Measurements from ENCODE around the gene FTO.

The FTO gene

DNA sequence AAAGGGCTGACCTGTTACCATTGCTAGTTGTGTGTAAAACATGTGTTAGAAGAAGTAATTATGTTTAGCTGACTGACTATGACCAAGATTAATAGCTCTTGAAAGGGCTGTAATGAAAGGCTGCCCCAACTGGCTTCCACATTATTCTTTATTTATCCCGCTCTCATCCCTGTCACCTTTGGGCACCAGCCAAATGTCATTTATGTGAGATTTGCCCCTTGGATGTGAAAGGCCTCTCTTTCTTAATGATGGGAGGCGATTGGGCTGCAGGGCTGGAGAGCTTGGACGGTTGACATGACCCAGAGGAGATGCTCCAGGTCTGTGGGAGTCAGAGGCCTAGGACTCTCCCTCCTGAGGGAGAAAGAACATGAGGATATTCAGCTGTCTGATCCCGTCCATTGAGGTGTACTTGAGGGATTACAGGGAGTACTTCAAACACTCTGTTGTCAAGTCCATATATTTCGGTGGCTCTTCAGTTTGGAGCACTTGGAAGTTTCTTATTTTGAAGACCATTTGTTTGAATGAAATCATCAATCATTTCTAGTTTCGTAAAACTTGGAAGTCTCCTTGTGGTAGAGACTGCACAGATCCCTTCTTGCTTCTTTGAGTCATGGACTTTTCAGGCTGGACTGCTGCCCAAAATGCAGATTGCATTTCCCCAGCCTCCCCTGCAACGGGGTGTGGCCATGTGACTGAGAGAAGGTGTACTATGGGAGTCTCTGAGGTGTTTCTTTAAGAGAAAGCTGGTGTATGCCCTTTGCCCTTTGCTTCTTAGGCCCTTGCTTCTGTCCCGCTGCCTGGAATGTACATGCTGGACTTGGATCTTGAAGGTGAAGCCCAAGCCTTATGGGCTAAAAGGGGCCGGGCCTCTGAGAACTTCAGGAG lies 51.3 kb downstream of the FTO start:
- no peak for DNase-seq (ENCODE audit: low spot score)

DNA sequence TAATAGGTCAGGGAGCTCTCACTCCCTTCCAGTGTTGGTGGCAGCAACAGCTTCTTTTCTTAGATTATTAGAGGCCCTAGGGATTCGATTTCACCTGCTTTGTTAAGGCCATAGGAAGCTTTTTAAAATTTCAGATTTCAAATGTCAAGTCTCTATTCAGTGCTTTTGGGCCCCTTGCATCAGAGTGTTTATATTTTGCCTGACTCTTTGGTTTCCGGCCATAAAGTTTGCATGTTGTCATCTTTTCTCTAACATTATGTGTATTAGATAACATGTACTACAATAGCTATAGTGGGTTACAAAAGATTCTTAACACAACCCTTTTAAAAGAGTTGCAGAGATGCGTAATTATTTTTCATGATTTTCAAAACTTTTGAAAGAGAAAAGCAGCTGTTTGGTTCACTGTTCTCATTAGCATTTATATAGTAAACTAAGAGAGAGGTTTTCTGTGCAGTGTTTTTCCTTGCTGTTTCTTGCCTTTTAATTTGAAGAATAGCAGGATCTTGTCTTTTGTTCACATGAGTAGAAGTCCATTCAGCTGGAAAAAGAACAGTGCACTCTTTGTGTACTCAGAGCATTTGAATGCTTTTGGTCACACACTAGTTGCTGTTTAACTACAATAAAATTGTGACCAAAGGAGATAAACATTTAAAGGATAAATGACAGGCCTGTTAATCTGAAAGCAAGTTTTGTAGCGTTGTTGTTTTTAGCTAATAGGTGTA lies 52.5 kb downstream of the FTO start:
- DNase-seq (ENCODE audit: low spot score): no peak

DNA sequence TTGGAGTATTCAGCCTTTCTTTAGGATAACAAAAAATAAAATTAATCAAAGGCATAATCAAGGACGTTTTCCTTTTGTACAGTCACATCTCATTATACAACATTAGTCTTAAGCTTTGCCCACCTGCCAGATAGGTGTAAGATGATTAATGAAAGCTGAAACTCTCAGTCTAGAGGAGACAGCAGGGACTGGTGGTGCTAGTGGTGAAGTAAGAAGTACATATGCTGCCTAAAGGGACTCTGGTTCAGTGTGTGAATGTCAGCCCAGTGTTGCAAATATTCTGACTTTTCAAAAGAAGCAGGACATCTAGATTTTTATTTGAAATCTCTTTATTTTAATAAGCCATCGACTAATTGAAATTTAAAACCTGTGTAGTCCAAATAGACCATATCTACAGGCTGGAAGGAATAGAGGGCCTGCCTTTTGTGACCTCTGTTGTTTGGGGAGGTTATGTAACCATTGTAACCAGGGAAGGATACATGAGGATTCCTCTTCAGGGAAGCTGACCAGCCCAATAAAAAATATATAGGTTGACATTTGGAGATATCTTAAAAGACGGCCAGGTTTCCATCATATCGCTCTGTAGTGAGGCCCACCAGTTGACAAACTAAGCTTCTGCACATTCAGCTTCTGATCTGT lies 54.1 kb downstream of the FTO start:
- DNase-seq (ENCODE audit: low spot score): no peak

DNA sequence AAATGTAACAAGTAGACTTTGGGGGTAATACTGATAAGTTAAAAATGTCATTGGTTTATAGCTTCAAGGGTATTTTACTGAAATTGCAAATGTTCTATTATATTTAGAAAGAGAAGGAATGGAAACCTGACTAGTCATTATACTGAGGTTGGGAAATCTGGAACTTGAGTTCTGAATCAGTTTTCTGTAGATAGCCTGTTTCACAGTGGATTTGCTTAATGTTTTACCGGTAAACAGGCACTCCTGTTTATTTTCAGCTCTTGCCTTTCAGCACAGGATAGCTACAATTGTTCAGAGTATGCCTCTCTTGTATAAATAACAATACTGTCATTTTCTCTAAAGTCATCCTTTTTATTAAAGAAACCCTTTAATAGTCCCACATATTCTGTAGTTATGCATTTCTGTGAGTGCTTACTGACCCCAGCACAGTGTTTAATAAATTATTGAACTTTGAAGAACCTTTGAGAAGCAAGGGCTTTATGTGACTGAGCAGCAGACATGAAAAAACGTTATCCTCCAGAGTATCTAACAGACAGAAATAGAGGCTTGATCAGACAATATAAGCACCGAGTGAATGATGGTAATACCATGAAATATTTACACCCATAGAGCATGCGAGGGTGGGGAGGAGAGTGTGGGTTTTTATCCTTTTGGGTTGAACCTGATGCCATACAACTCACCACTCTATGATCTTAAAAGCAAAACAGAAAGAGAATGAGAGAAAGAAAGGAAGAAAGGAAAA lies 58.2 kb downstream of the FTO start:
- DNase-seq (ENCODE audit: low spot score): no peak

DNA sequence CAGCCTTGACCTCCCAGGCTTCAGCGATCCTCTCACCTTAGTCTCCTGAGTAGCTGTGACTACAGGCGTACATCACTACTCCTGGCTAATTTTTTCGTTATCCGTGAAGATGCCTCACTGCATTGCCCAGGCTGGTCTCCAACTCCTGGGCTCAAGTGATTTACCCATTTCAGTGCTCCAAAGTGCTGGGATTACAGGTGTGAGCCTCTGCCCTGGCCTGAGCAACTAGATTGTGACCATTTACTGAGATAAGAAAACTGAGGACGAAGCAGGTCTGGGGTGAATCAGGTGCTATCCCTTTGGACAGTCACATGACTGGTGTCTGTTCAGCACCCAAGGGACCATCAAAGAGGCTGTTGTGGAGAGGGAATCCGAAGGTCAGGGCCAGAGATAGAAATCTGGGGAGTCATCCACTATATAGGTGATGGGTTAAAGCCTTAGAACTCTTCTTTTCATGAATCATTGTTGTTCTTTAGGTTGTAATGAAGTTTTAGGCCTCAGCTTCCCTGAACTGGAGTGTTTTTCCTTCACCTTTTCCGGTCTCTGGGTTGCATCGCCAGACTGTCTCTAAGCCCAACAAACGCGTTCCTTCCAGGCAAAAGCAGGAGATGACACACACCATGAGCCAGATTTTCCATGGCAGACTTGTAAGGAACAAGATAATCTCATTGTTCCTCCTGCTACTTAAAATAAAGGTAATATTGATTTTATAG lies 62.5 kb downstream of the FTO start:
- DNase-seq (ENCODE audit: low spot score): no peak

DNA sequence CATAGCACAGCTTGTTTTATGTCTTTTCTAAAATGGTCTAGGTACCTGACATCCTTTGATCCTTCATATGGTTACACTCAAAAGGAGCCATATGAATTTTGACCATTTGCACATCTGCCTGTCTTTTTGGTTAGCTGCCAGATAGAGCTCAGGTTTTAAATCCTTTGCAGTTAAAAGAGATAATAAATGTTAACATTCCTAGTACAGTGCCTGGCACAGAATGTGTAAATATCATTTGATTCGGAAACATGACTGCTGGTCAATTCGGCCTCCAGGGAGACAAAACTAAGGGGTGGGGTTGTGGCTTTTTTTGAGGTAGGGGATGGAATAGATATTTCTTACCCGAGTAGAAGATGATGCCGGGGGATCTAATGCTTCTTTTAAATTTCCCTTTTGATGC lies 64.2 kb downstream of the FTO start:
- no peak for DNase-seq (ENCODE audit: low spot score)

DNA sequence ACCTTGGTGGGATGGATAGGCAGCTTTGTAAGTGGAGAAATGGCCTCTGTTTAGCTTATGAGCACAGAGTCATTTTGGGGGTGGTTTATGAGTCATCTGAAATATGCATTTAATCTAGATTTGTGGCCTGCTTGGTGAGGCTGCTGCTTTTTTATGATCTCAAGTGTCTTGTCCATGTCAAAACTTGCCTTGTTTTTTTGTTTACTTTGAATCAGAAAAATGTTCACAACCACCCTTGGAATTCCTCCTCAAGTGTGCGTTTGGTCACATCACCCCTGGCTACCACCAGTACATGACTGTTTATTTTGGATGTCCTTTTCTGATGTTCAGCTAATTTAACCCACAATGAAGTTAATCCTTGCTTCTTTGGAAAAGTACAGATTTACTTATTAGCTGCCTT lies 64.6 kb downstream of the FTO start:
- peak; percentile 84 for DNase-seq (ENCODE audit: low spot score)

DNA sequence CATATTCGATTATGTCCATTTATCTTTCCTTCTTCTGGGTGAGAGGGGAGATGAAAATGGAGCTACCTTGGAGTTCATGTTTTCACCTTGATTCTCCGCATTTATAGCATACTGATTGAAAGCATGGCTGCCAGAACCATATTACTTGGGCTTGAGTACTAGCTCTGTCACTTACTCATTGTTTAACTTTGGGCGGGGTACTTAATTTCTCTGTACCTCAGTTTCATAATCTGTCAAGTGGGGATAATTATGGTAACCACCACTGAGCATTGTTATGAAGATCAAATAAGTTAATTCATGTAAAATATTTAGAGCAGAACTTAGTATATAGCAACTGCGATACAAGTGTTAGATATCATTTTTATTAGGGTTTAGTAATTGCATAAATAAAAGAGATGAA lies 65.2 kb downstream of the FTO start:
- no peak for DNase-seq (ENCODE audit: low spot score)

DNA sequence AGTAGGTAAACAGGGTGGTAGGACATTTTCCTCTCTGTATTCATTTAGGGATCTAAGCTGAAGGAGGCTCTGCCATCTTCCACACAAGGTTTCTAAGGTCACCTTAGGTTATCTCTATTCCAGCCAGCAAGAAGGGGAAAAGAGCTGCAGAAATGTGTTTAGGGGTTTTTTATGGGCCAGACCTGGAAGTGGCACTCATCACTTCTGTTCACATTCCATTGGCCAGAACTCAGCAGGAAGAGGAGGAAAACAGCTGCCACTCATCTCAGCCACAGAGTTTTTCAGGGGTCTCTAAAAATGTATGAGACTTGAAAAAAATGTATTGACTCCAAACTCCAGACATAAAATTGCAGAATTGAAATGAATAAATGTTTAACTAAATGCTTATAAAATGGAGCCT lies 65.8 kb downstream of the FTO start:
- DNase-seq (ENCODE audit: low spot score): no peak

DNA sequence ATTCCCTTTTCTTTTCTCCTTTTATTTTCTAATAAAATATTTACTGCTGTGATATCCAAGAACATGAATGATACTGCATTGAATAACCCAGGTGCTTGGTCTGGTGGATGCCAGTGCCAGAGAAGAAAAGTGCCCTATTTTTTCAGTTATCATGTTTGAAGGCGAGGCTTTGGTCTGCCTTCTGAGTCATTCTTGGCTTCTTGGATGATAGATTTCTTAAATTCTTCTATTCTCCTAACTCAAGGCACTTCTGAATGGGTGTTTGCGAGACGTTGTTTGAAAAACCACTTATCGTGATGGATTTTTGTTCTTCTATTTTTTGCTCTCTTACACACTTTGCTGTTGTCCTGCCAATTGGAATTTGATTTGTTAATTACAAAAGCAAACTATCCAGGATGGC lies 66.7 kb downstream of the FTO start:
- no peak for DNase-seq (ENCODE audit: low spot score)

DNA sequence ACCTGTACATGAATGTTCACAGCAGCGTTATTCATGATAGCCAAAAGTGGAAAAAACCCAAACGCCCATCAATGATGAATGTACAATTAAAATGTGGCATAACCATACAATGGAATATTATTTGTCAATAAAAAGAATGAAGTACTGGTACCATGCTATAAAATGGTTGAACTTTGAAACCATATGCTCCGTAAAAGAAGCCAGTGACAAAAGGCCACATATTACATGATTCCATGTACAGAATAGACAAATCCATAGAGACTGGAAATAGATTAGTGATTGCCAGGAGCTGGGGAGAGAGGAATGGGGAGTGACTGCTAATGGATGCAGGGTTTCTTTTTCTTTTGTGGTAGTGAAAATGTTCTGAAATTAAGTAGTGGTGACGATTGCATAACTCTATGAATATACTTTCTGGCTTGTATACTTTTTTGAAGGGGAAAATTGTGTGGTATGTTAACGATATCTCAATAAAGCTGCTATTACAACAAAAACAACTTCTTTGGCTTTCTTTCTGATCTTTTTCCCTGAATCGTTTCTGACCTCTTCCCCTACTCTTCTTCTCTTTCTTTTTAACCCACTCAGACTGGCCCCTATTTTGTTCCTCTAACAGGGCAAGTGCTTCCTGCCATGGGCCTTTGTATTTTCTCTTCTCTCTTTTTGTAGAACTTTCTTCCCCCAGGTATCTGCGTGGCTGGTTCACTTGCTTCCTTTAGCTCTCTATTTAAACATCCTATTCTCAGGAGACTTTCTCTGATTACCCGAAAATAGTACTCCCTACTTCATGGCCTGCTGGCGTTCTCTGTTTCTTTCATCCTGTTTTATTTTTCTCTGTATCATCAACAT lies 67.9 kb downstream of the FTO start:
- no peak for DNase-seq (ENCODE audit: low spot score)

DNA sequence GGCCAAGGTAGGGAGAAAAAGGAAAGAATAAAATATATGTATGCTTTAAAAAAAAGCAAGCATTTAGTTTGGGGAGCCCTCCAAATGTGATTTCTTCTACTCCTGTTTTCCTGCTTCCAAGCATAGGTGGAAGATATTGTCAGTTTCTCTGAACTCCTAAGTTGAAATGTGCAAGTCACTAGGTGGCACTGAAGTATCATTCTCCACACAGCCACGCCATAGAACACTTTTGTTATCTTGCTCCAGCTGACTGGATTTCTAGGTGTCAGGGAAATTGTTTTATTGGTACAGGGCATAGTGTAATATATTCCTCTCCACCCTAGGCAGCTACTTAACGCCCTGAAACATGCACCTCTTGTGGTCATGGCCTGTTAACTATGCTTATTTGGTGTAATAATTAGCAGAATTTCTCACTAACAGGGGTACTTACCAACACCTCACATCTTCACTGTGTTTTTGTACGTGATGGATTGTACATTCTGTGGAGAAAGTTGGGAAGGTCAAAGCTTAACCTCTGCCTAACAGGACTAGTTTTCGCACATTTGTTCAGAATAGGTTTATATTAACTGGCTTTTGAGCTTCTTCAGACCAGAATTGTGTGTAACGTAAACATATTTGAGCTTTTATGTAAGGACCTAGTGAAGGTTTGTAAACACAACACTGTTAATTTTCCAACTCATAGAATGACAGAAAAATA lies 69.3 kb downstream of the FTO start:
- DNase-seq (ENCODE audit: low spot score): peak; percentile 69

DNA sequence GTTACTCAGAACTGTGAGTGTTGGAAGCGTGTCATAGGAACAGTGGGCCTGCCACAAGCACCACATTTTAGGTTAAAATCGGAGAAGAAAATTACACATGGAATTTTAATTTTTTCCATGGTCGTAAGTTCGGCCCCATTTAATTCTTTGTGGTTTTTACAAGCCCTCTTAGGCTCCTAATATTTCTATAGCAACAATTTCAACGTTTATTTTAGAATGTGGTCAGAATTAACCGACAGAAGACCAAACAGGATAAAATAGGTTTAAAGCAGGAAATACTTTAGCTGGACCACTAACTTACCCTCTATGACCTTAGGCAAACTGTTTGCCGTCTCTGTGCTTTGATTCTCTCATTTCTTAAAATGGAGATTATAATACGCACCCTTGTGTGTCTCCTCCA lies 69.9 kb downstream of the FTO start:
- no peak for DNase-seq (ENCODE audit: low spot score)

DNA sequence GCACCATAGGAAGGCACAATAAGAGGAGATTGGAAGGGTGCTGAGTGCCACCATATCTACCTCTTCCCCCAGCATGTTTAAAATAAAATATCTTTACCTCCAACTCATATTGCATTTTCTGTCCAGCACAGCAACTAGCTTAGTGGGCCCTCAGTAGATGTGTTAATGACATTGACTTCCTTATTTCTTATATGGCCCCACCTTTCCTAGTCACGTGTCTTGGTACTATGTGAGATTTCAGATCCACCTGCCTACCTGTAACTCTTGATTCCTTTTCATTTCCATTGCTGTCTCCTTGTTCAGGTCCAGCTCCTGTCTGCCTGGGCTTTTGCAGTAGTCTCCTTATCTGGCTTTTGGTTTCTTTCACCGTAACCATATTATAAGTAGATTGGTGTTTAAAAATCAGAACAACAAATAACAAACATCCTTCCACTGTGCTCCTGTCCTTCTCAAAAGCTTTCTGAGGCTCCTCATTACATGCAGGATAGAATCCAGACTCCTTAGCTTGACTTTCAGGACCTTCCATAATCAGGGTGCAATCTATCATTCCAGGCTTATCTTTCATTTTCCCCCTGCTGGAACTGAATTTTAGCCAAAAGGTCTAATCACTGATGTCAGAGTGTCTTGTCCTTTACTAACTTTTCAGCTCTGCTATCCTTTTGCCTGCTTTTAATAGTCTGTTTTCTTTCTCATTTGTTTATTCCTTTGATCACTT lies 71.3 kb downstream of the FTO start:
- DNase-seq (ENCODE audit: low spot score): no peak

DNA sequence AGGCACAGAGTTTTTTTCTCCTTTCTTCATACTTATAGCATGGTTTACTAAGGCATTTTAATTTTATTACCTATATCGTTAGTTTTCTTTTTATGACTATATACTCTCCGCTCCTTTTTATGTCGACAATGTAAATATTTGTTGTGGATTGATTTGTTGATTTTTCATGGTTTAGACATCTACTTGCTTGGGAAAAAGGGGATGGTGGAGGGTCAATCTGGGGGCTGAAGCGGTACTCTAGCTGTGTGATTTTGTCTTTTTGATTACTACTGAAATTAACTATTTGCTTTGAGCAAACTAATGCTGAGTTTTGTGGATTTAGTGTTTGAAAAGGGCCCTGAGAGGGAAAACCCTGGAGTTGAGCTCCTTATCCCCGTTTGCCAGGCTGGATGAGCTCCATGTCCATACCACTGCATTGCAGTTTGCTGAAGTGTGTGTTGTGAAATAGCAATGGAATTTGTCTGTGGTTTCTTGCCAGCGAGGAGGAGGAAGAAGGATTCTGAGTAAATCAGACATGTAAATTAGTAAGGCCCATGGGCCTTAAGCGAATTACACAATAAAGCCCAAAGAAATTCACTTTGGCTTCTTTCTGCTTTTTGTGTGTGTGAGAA lies 72.0 kb downstream of the FTO start:
- peak; percentile 81 for DNase-seq (ENCODE audit: low spot score)

DNA sequence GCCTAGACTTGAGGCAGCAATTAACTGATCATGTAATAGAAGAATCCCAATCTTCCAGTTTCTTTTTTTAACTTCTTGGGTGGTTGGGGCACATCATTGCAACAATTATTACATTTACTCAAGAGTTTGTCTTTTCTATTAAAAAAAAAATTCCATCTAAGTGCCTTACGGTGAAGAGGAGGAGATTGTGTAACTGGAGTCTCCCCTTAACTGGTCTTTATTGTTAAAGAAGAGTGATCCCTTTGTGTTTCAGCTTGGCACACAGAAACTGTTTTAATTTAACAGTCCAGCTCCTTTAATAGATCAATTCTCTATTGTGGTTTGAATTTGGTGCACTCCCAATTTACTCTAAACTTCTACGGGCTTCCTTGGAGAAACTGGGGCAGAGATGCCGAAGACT lies 75.2 kb downstream of the FTO start:
- DNase-seq (ENCODE audit: low spot score): no peak

DNA sequence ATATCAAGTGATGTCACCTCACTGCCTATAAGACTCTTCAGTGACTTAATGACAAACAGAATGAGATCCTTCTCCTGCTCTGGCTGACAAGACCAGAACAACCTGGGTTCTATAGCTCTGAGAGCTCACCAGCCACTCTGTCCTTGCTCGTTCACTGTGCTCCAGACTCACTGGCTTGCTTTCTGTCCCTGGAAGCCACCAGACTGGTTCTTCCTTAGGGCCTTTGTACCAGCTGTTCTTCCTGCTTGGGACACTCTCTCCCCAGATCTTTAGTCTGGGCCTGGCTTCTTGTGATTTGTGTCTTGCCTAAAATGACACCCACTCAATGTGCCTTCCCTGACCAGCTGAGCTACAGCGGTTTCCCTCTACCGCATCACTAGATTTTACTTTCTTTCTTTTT lies 76.1 kb downstream of the FTO start:
- no peak for DNase-seq (ENCODE audit: low spot score)

DNA sequence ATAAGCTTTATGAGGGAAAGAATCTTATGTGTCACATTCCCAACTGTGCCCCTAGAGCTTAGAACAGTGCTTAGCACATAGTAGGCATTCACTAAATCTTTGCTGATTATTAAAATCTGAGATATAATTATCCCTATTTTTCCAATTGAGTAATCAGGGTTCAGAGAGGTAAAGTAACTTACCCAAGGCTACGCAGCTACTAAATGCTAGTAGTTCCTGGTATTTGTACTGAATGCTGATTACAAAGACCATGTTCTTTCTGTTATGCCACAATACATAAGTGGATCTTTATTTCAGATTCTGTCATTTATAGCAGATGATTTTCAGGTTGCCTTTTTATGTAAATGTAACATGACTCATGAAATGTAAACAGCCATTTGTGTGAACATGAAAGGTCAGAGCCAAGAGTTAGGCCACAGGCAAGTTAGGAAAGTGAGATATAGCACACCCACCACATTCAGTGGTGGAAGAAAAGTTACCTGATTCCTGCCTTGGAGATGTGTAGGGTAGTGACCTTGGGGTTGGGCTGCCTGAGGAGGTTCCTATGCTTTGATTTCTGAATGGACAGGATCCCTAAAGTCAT lies 77.2 kb downstream of the FTO start:
- no peak for DNase-seq (ENCODE audit: low spot score)

DNA sequence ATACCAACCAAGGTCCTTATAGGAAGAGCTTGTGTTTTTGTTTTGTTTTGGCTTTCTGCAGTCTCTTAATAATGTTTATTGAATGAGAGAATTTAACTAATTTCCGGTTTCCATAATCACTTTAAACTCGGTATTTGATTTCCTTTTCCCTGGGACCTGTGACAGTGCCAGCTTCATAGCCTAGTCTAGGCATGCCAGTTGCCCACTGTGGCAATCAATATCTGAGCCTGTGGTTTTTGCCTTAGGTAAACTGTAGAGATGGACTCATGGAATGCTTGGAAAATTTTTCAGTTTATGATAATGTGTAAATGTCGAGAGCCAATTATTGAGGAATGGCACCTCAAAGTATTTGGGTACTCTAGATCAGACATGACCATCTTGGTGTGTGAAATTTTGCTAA lies 78.2 kb downstream of the FTO start:
- DNase-seq (ENCODE audit: low spot score): no peak

Data from AG08395 (cell line).